AG04450 (cell line): ENCODE data around the gene DYNLT4. TPM values are rescaled to one million over a fixed set of nuclear protein-coding genes. Genes with fewer than 3 reads are reported as not detected.
A peak's percentile ranks its signal among the peaks of the same experiment; 100 is the strongest.

Experiments
- CTCF ChIA-PET: fragments of 300-600, 350-600 bp; formaldehyde crosslinking; extraction: SDS; loops from one replicate; lab custom pipeline; 2022; ENCODE audit warnings: antibody characterized with exemption, inconsistent platforms; lab: Charles Lee
- POLR2A ChIA-PET: fragments of 350-600 bp; formaldehyde crosslinking; extraction: SDS; loops from one replicate; lab custom pipeline; 2021; ENCODE audit warnings: antibody characterized with exemption, inconsistent platforms; lab: Yijun Ruan, JAX
- DNase-seq: peaks from one replicate; pipeline ENCODE4 v3.0.0-alpha.2; 2011; ENCODE audit warnings: low read depth, low spot score
- H3K27ac ChIP-seq: one replicate; pipeline ENCODE4 v1.5.1; 2012; ENCODE audit warnings: low read depth, low read length, control low read depth
- H3K27me3 ChIP-seq: one replicate; pipeline ENCODE4 v1.6.0; 2012; ENCODE audit warnings: low read length; ENCODE audit not compliant: control insufficient read depth, insufficient read depth
- H3K4me3 ChIP-seq: 2 replicates; pipeline ENCODE4 v1.5.1; 2011; ENCODE audit warnings: mild to moderate bottlenecking, low read depth, low read length, control low read depth
- H3K9me3 ChIP-seq: 2 replicates; pipeline ENCODE4 v1.5.1; 2012; ENCODE audit warnings: low read length; ENCODE audit not compliant: control insufficient read depth, insufficient read depth
- polyA plus RNA-seq: library from polyadenylated mRNA; depleted of rRNA; stranded (reverse); fragments of >200 nt; gene quantifications from 2 replicates; pipeline ENCODE4 v1.2.3, GENCODE V29; 2011
- TF ChIP-seq, protein P1 (sequence below): IDR thresholded peaks from 2 replicates; pipeline ENCODE4 v1.5.1; 2011; ENCODE audit warnings: low read depth, low read length, control low read depth, inconsistent platforms

DYNLT4 gene
- polyA plus RNA-seq, 1 experiment = not detected

DNA sequence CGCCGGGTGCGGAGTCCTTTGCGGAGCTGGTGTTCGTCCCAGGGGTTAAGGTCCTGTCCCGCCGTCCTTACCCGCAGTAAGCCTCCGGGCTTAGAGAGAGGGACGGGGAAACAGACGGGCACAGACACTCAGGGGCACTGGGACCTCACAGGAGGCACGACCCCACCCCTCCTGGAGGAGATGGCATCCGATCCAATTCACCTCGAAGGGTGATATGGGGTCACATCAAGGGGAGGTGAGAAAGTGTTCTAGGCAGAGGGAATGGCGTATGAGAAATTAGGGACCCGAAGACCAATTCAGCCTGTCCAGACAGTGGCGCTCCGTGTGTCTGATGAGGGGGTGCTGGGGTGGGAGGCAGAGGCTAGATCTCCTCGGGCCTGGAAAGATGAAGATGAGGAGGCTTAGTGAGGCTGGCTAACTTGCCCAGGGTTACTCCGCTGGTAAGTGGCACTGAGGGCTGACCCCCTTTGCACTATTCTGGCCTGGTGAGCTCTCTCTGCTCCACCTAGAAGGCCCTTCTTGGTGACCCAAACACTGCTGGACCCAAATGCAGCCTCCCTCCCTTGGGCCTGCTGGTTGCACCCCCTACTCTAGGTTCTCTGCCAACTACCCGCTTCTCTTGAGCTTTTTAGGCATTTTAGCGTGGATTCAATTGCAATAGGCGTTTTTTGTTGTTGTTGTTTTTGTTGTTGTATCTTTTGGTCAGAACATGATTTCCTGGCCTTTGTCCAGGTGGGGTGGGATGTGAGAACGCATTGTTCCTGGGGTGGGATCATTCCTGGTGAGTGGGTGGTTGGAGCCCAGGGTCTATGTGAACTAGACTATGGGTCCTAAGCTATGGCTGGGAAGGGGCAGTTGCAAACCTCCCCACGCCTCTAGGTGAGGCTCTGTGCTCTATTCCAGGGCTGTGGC, 13.4 kb upstream of the DYNLT4 start:
- Histone ChIP-seq H3K27ac (peak overlapping the region; percentile 99), H3K27me3 (no peaks in the 10 kb centered on the region), H3K9me3 (no peaks in the 10 kb centered on the region), H3K4me3 (peak overlapping the region; percentile 62)
- DNase-seq = no peak
- ChIA-PET POLR2A (interaction anchor here (0.6 to 5.5 kb wide), 8 partner anchors 12 to 191 kb away, joined by 3 to 103 read pairs (median 13); partner anchors contain the start of genes BTBD19, DYNLT4, HECTD3 and PLK3), CTCF (interaction anchor here (1.0 to 1.5 kb wide), 2 partner anchors 16 to 20 kb away, joined by 3 to 4 read pairs; partner anchors contain the start of gene PLK3)
- TF ChIP-seq, protein P1, sequence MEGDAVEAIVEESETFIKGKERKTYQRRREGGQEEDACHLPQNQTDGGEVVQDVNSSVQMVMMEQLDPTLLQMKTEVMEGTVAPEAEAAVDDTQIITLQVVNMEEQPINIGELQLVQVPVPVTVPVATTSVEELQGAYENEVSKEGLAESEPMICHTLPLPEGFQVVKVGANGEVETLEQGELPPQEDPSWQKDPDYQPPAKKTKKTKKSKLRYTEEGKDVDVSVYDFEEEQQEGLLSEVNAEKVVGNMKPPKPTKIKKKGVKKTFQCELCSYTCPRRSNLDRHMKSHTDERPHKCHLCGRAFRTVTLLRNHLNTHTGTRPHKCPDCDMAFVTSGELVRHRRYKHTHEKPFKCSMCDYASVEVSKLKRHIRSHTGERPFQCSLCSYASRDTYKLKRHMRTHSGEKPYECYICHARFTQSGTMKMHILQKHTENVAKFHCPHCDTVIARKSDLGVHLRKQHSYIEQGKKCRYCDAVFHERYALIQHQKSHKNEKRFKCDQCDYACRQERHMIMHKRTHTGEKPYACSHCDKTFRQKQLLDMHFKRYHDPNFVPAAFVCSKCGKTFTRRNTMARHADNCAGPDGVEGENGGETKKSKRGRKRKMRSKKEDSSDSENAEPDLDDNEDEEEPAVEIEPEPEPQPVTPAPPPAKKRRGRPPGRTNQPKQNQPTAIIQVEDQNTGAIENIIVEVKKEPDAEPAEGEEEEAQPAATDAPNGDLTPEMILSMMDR = no peak

DNA sequence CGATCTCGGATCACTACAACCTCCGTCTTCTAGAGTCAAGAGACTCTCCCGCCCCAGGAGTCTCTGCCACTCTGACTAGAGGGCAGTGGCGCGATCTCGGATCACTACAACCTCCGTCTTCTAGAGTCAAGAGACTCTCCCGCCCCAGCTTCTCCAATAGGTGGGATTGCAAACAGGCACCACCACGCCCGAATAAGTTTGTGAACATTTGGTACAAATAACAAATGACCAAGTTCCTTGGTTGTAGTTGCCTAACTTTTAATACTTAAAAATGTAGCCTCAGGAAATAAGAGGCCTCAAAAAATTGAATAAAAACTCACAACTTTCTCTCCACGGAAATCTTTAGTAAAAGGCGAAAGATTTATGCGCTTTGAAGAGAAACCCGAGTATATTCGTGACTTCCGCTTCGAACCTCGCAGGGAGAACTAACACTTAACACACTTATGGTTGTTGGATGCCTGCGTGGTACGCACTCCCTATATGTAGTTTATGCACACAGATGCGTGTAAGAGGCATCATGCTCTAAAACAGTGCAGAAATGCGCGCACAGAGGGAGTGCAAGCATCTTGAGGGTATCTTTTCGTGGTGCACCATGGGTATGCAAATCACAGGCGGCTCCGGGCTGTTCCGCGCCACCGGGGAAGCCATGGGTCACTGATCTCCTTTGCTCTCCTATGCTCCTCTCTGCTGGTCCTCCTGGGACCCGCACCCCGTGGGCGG, 12.6 kb upstream of the DYNLT4 start:
- CTCF ChIA-PET = interaction anchor here (1.0 to 2.5 kb wide), 2 partner anchors 20 to 93 kb away, joined by 5 to 12 read pairs; partner anchors contain the start of gene PLK3
- no peaks in the 10 kb centered on the region for H3K27me3 ChIP-seq
- POLR2A ChIA-PET = interaction anchor here (0.6 to 5.5 kb wide), 33 partner anchors 9 to 680 kb away, joined by 3 to 103 read pairs (median 4); partner anchors contain the start of genes BEST4, BTBD19, CCDC163 and DYNLT4

DNA sequence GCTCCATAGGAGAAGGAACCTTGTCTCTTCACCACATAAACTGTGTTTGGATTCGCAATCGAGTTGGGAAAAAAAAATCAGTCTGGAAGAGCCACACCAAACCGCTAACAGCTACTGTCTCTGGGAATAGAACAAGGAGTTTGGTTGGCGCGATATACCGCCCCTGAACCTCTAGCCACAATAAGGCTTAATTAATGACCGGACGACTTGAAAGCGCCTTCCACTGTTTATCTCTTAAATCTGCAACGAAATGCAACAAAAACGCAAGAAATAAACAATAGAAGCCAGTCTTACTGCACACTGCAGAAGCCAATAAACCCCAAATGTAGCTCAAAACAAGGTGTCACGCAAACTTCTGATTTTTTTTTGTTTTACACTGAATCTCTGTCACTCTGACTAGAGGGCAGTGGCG, 12.1 kb upstream of the DYNLT4 start:
- H3K27ac ChIP-seq = no peak overlapping the region
- H3K4me3 ChIP-seq = peak overlapping the region; percentile 38
- TF ChIP-seq, protein P1 = no peak
- no peaks in the 10 kb centered on the region for H3K27me3 ChIP-seq
- ChIA-PET CTCF (interaction anchor here (1.0 to 2.5 kb wide), 3 partner anchors 19 to 92 kb away, joined by 5 to 12 read pairs (median 6); partner anchors contain the start of gene PLK3), POLR2A (interaction anchor here (0.6 to 5.5 kb wide), 32 partner anchors 10 to 681 kb away, joined by 3 to 103 read pairs (median 4); partner anchors contain the start of genes BEST4, BTBD19, CCDC163 and DYNLT4)
- DNase-seq = no peak
- no peaks in the 10 kb centered on the region for H3K9me3 ChIP-seq

More for the DNA sequence above, 12.6 kb upstream of the DYNLT4 start:
- peak overlapping the region; percentile 99 for H3K27ac ChIP-seq
- peak overlapping the region; percentile 62 for H3K4me3 ChIP-seq
- H3K9me3 ChIP-seq = no peaks in the 10 kb centered on the region
- DNase-seq = peak; percentile 89
- TF ChIP-seq, protein P1 = no peak

DNA sequence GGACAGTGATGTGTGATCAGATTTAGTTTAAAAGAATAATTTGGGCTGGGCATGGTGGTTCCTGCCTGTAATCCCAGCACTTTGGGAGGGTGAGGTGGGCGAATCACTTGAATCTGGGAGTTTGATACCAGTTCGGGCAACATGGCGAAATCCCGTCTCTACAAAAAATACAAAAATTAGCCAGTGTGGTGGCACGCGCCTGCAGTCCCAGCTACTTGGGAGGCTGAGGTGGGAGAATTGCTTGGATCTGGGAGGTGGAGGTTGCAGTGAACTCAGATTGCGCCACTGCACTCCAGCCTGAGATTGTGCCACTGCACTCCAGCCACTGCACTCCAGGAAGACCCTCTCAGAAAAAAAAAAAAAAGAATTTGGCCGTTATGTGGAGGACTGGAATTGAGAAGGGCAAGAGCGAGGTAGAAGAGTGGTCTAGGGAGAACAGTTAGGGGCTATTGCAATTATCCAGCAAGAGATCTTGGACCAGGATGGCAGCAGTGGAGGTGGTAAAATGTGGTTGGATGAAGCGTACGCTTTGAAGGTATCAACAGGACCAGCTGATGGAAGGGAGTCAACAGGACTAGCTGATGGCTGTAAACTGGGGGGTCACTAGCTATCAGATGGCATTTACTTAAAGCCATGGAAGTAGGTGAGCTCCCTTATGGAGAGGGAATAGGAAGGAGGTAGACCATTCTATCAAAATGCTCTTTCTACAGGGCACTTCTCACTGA, 10.8 kb upstream of the DYNLT4 start:
- no peak overlapping the region for H3K27ac ChIP-seq
- no peak for DNase-seq
- ChIA-PET POLR2A (interaction anchor here (4.3 to 5.5 kb wide), 2 partner anchors 10 to 18 kb away, joined by 81 to 103 read pairs; partner anchors contain the start of genes BTBD19, DYNLT4 and PLK3), CTCF (interaction anchor here (0.5 to 2.5 kb wide), 4 partner anchors 18 to 89 kb away, joined by 3 to 12 read pairs (median 4); partner anchors contain the start of genes PLK3 and RNU5D-1)
- no peaks in the 10 kb centered on the region; the same call in 1 of the 2 replicates for H3K9me3 ChIP-seq
- H3K27me3 ChIP-seq = no peaks in the 10 kb centered on the region
- H3K4me3 ChIP-seq = no peak overlapping the region
- TF ChIP-seq, protein P1 = no peak
